DND-41 (cell line): Measurements from ENCODE around the gene TEX9.
"Not testable (repeated sequence)": the region's sequence is repeated elsewhere in the genome, so short reads cannot be mapped to it uniquely, and the experiment has no call there.

Experiments used
- ATAC-seq: fragments of 200-7000 bp; cut with Tn5 transposase; 3 replicates; pipeline ENCODE4 v1.9.1; 2021; ENCODE audit warnings: low read depth; ENCODE audit not compliant: insufficient read depth
- DNase-seq: peaks from one replicate; pipeline ENCODE4 v3.0.0-alpha.2; 2020
- H2AFZ ChIP-seq: 2 replicates; pipeline ENCODE4 v1.6.0; 2012; ENCODE audit warnings: low read depth, low read length
- H3K27ac ChIP-seq: 2 replicates; pipeline ENCODE4 v1.5.1; 2012; ENCODE audit warnings: low read length, inconsistent platforms
- H3K27me3 ChIP-seq: fragments of 200-600 bp; sonication (generic); 2 replicates; pipeline ENCODE4 v1.6.0; 2012; ENCODE audit warnings: low read length, mild to moderate bottlenecking, inconsistent platforms; ENCODE audit not compliant: insufficient read depth, poor library complexity
- H3K36me3 ChIP-seq: 2 replicates; pipeline ENCODE4 v1.5.1; 2012; ENCODE audit warnings: low read length, inconsistent platforms; ENCODE audit not compliant: insufficient read depth
- H3K4me1 ChIP-seq: 2 replicates; pipeline ENCODE4 v1.5.1; 2012; ENCODE audit warnings: mild to moderate bottlenecking, low read length; ENCODE audit not compliant: insufficient read depth
- H3K4me2 ChIP-seq: 2 replicates; pipeline ENCODE4 v1.6.0; 2012; ENCODE audit warnings: mild to moderate bottlenecking, moderate library complexity, low read length, inconsistent platforms; ENCODE audit not compliant: insufficient read depth
- H3K4me3 ChIP-seq, 2 experiments: fragments of 200-600 bp in 1 of 2; shearing (Covaris generic) in 1 of 2; 2 replicates each; pipeline ENCODE4 v1.5.1; 2012 to 2016; ENCODE audit warnings: inconsistent platforms in 2 of 2, low read length in 2 of 2, mild to moderate bottlenecking in 2 of 2, low read depth in 1 of 2, moderate library complexity in 1 of 2
- H3K79me2 ChIP-seq: 2 replicates; pipeline ENCODE4 v1.6.0; 2012; ENCODE audit warnings: low read length, inconsistent platforms; ENCODE audit not compliant: insufficient read depth
- H3K9ac ChIP-seq: 2 replicates; pipeline ENCODE4 v1.6.0; 2012; ENCODE audit warnings: low read depth, mild to moderate bottlenecking, inconsistent platforms, low read length, moderate library complexity
- H3K9me3 ChIP-seq: 2 replicates; pipeline ENCODE4 v1.5.1; 2012; ENCODE audit warnings: low read length, moderate library complexity, mild to moderate bottlenecking, inconsistent platforms; ENCODE audit not compliant: insufficient read depth, severe bottlenecking
- H4K20me1 ChIP-seq: 2 replicates; pipeline ENCODE4 v1.6.0; 2012; ENCODE audit warnings: low read length; ENCODE audit not compliant: insufficient read depth
- EZH2 ChIP-seq: IDR thresholded peaks from 3 replicates; pipeline ENCODE4 v1.6.1; 2012; ENCODE audit warnings: borderline replicate concordance, low read depth, mild to moderate bottlenecking, moderate library complexity, low read length, inconsistent platforms; ENCODE audit not compliant: severe bottlenecking
- TF ChIP-seq, protein P1 (sequence below): IDR thresholded peaks from 2 replicates; pipeline ENCODE4 v1.5.1; 2012; ENCODE audit warnings: borderline replicate concordance, low read length, moderate library complexity, mild to moderate bottlenecking; ENCODE audit not compliant: poor library complexity, severe bottlenecking; ENCODE audit errors: extremely low read depth

TEX9 gene

DNA sequence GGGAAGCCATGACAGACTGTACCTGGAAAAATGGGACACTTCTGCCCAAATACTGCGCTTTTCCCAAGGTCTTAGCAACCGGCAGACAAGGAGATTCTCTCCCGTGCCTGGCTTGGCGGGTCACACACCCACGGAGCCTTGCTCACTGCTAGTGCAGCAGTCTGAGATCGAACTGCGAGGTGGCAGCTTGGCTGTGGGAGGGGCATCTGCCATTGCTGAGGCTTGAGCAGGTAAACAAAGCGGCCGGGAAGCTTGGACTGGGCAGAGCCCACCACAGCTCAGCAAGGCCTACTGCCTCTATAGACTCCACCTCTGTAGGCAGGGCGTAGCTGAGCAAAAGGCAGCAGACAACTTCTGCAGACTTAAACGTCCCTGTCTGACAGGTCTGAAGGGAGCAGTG, 34.0 kb downstream of the TEX9 start:
- not testable (repeated sequence) for H3K9ac ChIP-seq, H3K4me3 ChIP-seq, H3K4me1 ChIP-seq, H3K79me2 ChIP-seq, H3K27ac ChIP-seq, ATAC-seq, DNase-seq, H4K20me1 ChIP-seq, H3K36me3 ChIP-seq, H2AFZ ChIP-seq, H3K9me3 ChIP-seq, H3K4me2 ChIP-seq, H3K27me3 ChIP-seq

DNA sequence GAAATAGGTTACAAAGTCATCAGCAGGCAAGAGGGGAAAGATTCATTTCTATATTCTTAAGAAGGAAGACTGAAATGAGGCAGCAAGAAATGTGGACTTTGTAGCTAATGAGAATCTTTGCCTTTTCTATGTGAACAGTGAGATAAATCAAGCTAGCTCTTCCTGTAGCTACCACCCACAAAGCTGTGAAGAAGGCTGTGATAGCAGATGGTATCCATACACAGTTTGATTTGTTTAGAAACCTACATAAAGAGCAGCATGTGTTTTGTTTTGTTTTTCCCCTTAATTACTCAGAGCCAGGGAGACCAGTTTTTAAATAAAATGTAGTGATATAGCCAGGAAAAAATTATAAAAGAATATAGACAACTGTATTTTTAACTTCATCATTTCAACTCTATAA, 45.5 kb downstream of the TEX9 start:
- no peak for ATAC-seq
- DNase-seq = no peak
- Histone ChIP-seq H2AFZ (no peak overlapping the region), H3K9me3 (no peaks in the 10 kb centered on the region), H3K36me3 (no peaks in the 10 kb centered on the region), H4K20me1 (no peaks in the 10 kb centered on the region), H3K4me2 (no peak overlapping the region), H3K27me3 (no peaks in the 10 kb centered on the region), H3K9ac (no peak overlapping the region), H3K27ac (no peak overlapping the region), H3K4me3 (no peak overlapping the region), H3K79me2 (no peaks in the 10 kb centered on the region), H3K4me1 (no peaks in the 10 kb centered on the region)
- TF ChIP-seq EZH2 = no peak
- TF ChIP-seq, protein P1, sequence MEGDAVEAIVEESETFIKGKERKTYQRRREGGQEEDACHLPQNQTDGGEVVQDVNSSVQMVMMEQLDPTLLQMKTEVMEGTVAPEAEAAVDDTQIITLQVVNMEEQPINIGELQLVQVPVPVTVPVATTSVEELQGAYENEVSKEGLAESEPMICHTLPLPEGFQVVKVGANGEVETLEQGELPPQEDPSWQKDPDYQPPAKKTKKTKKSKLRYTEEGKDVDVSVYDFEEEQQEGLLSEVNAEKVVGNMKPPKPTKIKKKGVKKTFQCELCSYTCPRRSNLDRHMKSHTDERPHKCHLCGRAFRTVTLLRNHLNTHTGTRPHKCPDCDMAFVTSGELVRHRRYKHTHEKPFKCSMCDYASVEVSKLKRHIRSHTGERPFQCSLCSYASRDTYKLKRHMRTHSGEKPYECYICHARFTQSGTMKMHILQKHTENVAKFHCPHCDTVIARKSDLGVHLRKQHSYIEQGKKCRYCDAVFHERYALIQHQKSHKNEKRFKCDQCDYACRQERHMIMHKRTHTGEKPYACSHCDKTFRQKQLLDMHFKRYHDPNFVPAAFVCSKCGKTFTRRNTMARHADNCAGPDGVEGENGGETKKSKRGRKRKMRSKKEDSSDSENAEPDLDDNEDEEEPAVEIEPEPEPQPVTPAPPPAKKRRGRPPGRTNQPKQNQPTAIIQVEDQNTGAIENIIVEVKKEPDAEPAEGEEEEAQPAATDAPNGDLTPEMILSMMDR = no peak

DNA sequence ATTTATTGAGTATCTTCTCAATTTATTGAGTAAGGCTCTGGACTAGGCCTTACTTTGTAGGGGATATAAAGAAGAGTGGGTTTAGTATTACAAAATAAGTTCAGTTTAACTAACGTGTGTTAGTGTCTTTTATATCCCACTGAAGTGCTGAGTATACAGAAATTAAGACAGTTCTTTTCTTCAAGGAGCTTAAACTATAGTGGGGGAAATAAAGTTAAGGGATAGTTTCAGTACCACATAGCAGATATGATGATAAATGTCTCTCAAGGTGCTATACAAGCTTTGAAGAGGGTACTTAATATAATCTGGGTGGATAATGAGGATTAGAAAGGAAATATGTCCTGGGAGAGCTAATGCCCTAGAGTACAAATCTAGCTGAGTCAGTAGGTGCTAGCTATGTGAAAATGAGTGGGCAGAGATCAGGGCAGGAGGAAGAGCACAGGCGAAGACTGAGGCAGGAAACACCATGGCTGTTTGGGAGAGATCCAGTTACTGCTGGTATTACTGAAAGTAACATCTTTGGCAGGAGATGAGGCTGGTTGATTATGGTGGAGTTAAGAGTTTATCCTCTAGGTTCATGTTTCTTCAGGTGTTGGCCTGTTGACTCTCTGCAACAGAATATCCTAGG, 46.0 kb downstream of the TEX9 start:
- H4K20me1 ChIP-seq = no peaks in the 10 kb centered on the region
- no peak overlapping the region for H3K4me3 ChIP-seq
- no peaks in the 10 kb centered on the region for H3K9me3 ChIP-seq
- H3K27me3 ChIP-seq = no peaks in the 10 kb centered on the region
- no peak overlapping the region for H3K4me2 ChIP-seq
- H2AFZ ChIP-seq = no peak overlapping the region
- DNase-seq (no peak), ATAC-seq (no peak; the same call in 2 of the 3 replicates)
- no peaks in the 10 kb centered on the region for H3K4me1 ChIP-seq
- H3K79me2 ChIP-seq = no peaks in the 10 kb centered on the region
- no peak for TF ChIP-seq EZH2
- TF ChIP-seq, protein P1 = no peak
- H3K27ac ChIP-seq = no peak overlapping the region
- no peaks in the 10 kb centered on the region for H3K36me3 ChIP-seq
- H3K9ac ChIP-seq = no peak overlapping the region

DNA sequence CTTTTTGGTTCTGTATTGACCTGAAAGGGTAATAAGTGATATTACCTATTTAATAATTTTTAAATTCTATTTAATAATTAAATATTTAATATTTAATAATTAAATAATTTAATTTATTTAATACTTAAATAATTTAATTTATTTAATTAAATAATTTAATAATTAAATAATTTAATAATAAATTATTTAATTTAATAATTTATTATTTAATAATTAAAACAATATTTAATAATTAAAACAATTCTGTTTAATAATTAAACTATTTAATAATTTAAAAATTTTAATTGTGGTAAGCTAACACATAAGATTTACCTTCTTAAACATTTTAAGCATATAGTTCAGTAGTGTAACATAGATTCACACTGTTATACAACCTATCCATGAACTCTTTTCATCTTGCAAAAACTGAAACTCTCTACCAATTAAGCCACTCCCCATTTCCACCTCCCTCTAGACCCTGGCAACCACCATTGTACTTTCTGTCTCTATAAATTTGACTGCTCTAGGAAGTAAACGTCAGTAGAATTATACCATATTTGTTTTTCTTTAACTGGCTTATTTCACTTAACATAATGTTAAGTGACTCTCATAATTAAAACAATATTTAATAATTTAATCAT, 48.0 kb downstream of the TEX9 start:
- not testable (repeated sequence) for DNase-seq, H3K27ac ChIP-seq, H3K9ac ChIP-seq, H3K9me3 ChIP-seq, H3K36me3 ChIP-seq, H3K27me3 ChIP-seq, H2AFZ ChIP-seq, H3K4me1 ChIP-seq, H4K20me1 ChIP-seq, H3K4me3 ChIP-seq, H3K79me2 ChIP-seq, H3K4me2 ChIP-seq
- peak; percentile 55; the same call in 1 of the 3 replicates for ATAC-seq
